HepG2 (cell line): ENCODE results near the gene HS6ST1. TPM values are rescaled to one million over a fixed set of nuclear protein-coding genes. Genes with fewer than 3 reads are reported as not detected.

Experiments used
- ATAC-seq: fragments of 200-7000 bp; cut with Tn5 transposase; 3 replicates; pipeline ENCODE4 v1.9.1; 2020; ENCODE audit warnings: mild to moderate bottlenecking, moderate library complexity
- BruUV-seq: library from RNA; stranded (reverse); fragments of 400-500 nt; replicated peaks from 2 replicates; lab custom pipeline; 2021; lab: Mats Ljungman, UMichigan
- CTCF ChIA-PET: fragments of 300-600 bp; formaldehyde crosslinking; extraction: SDS; loops from one replicate; lab custom pipeline; 2021; ENCODE audit warnings: low total read pairs, inconsistent platforms, low intra/inter-chr PET ratio; lab: Yijun Ruan, JAX
- POLR2A ChIA-PET: fragments of 350-600 bp; sonication (Branson Sonifier 250); formaldehyde crosslinking; loops from one replicate; lab custom pipeline; 2020; ENCODE audit warnings: antibody characterized with exemption, inconsistent platforms; lab: Yijun Ruan, JAX
- DNase-seq: peaks from one replicate; pipeline ENCODE4 v3.0.0-alpha.2; 2015; ENCODE audit warnings: low spot score
- FAIRE-seq: peaks from 3 replicates; lab custom pipeline; 2011; peaks lifted over from hg19 to GRCh38; lab: Jason Lieb, UNC
- H2AFZ ChIP-seq: one replicate; pipeline ENCODE4 v1.6.1; 2011; ENCODE audit warnings: low read length, inconsistent platforms
- H3K27ac ChIP-seq: fragments of 300-600 bp; 3 replicates; pipeline ENCODE4 v1.8.0; 2011; ENCODE audit warnings: mixed run types, mild to moderate bottlenecking, mixed read lengths, low read length, inconsistent platforms; ENCODE audit not compliant: insufficient read depth; ENCODE audit errors: extremely low read length
- H3K27me3 ChIP-seq, 2 experiments: fragments of 200-600 bp in 1 of 2; 2 replicates in 1 of 2; 3 replicates in 1 of 2; pipeline versions ENCODE4 v1.6.0 to v1.8.0; 2011; ENCODE audit warnings: low read length in 2 of 2, mild to moderate bottlenecking in 2 of 2, moderate library complexity in 2 of 2, inconsistent platforms in 1 of 2; ENCODE audit not compliant: insufficient read depth in 2 of 2, control insufficient read depth in 1 of 2
- H3K36me3 ChIP-seq, 2 experiments: fragments of 200-600 bp in 1 of 2; replicated peaks in 1 of 2; 2 replicates in 1 of 2; 3 replicates in 1 of 2; pipeline versions ENCODE4 v1.5.1 to v1.8.0; 2011; ENCODE audit warnings: low read length in 2 of 2, inconsistent platforms in 1 of 2; ENCODE audit not compliant: insufficient read depth in 2 of 2, control insufficient read depth in 1 of 2
- H3K4me1 ChIP-seq: 2 replicates; pipeline ENCODE4 v1.5.1; 2012; ENCODE audit warnings: low read length, inconsistent platforms; ENCODE audit not compliant: insufficient read depth
- H3K4me2 ChIP-seq: 2 replicates; pipeline ENCODE4 v1.6.0; 2011; ENCODE audit warnings: low read depth, low read length, inconsistent platforms
- H3K4me3 ChIP-seq, 3 experiments: fragments of 200-600 bp in 1 of 3; sonication (generic), shearing (Covaris generic) in 1 of 3; replicated peaks in 1 of 3; 2 replicates each; pipeline ENCODE4 v1.5.1; 2011 to 2016; ENCODE audit warnings: low read length in 3 of 3, inconsistent platforms in 2 of 3, low read depth in 2 of 3, mild to moderate bottlenecking in 2 of 3, control low read depth in 1 of 3, mixed read lengths in 1 of 3; ENCODE audit not compliant: insufficient read depth in 1 of 3
- H3K79me2 ChIP-seq: one replicate; pipeline ENCODE4 v1.6.1; 2011; ENCODE audit warnings: low read length, inconsistent platforms; ENCODE audit not compliant: insufficient read depth
- H3K9ac ChIP-seq: 2 replicates; pipeline ENCODE4 v1.6.0; 2011; ENCODE audit warnings: mild to moderate bottlenecking, low read depth, low read length, inconsistent platforms; ENCODE audit not compliant: insufficient read depth
- H3K9me3 ChIP-seq: 2 replicates; pipeline ENCODE4 v1.5.1; 2012; ENCODE audit warnings: mild to moderate bottlenecking, low read length
- H4K20me1 ChIP-seq: 2 replicates; pipeline ENCODE4 v1.6.0; 2011; ENCODE audit warnings: inconsistent platforms, mild to moderate bottlenecking, low read length, moderate library complexity; ENCODE audit not compliant: insufficient read depth
- AGO2 ChIP-seq: fragments of 200-400 bp; formaldehyde crosslinking; optimal IDR thresholded peaks from 2 replicates; pipeline ENCODE3; 2017; ENCODE audit warnings: mild to moderate bottlenecking, low read depth, low read length, moderate library complexity
- DR1 ChIP-seq: sonication (generic); formaldehyde crosslinking; IDR thresholded peaks from 2 replicates; pipeline ENCODE4 v1.8.0; 2021; ENCODE audit warnings: mild to moderate bottlenecking, missing genetic modification reagents, inconsistent platforms
- LRRFIP1 ChIP-seq: sonication (generic); formaldehyde crosslinking; conservative IDR thresholded peaks from 2 replicates; pipeline ENCODE4 v1.4.0; 2020; ENCODE audit warnings: missing genetic modification reagents
- MEIS1 ChIP-seq: sonication (generic); formaldehyde crosslinking; IDR thresholded peaks from 2 replicates; pipeline ENCODE4 v1.9.0; 2021; ENCODE audit warnings: mild to moderate bottlenecking, missing genetic modification reagents, moderate library complexity, borderline replicate concordance
- MXD4 ChIP-seq: IDR thresholded peaks from 2 replicates; pipeline ENCODE4 v1.6.1; 2016; ENCODE audit warnings: mild to moderate bottlenecking, missing biosample characterization, missing genetic modification reagents
- NPAS2 ChIP-seq: sonication (generic); formaldehyde crosslinking; IDR thresholded peaks from 2 replicates; pipeline ENCODE4 v1.8.0; 2022; ENCODE audit warnings: mild to moderate bottlenecking, missing genetic modification reagents, borderline replicate concordance
- ZBTB20 ChIP-seq: sonication (generic); formaldehyde crosslinking; IDR thresholded peaks from 2 replicates; pipeline ENCODE4 v1.8.1; 2023; ENCODE audit warnings: missing genetic modification reagents, low read depth, mild to moderate bottlenecking, borderline replicate concordance
- WGBS: methylation state at CpG from one replicate; pipeline ENCODE4 v1.1.6; 2017; ENCODE audit warnings: low lambda C conversion rate; 5-methylcytosine and 5-hydroxymethylcytosine counted together
- in situ Hi-C: cut with HindIII; loops from 2 replicates; pipeline ENCODE4 v1.10.0; 2017; ENCODE audit warnings: low pct_unique_long_range_greater_than_20kb; ENCODE audit not compliant: extremely low pct_ligation_motif_present
- intact Hi-C: fragments of 100-400 bp; cut with micrococcal nuclease; formaldehyde crosslinking; loops from one replicate; pipeline ENCODE4 v1.10.0; 2022; ENCODE audit not compliant: unreplicated experiment
- polyA plus RNA-seq, 8 experiments: library from polyadenylated mRNA; depleted of rRNA in 3 of 8; stranded (reverse) in 7 of 8; unstranded in 1 of 8; fragments of >200 nt; fragmentation: Illumina TruSeq in 4 of 8; extraction: Trizol in 4 of 8; gene quantifications; 2 replicates each; pipeline versions ENCODE4 v1.2.1 to v1.2.3, GENCODE V29; 2011 to 2016; ENCODE audit warnings: low read depth in 4 of 8, missing spikeins in 1 of 8, mixed read lengths in 1 of 8; ENCODE audit not compliant: insufficient read depth in 1 of 8
- total RNA-seq, 5 experiments: library from RNA; depleted of rRNA; stranded (reverse); fragments of >200 nt; fragmentation: Illumina TruSeq; extraction: Trizol; gene quantifications; 2 replicates each; pipeline ENCODE4 v1.2.3, GENCODE V29; 2016; ENCODE audit warnings: low read depth in 1 of 5
- TF ChIP-seq, protein P1 (sequence below): IDR thresholded peaks from 2 replicates; pipeline ENCODE4 v1.6.1; 2016; ENCODE audit warnings: mild to moderate bottlenecking

Gene HS6ST1
- total and polyA plus RNA-seq, 2 of the 13 experiments (the other 11 are each of a cell fraction or from before 2014, with no cell fraction given), result 34.5 to 84.6 TPM

- FAIRE-seq, result no peak
- BruUV-seq, result no TSS peak
- Histone ChIP-seq H3K36me3 (no peaks in the 10 kb centered on the region), H3K79me2 (no peaks in the 10 kb centered on the region), H2AFZ (no peak overlapping the region), H3K4me1 (peaks cover 3% of the 10 kb centered on the region), H4K20me1 (no peaks in the 10 kb centered on the region), H3K27me3 (peaks cover 9 to 12% of the 10 kb centered on the region in 2 experiments; a peak in 4 of 5 replicates), H3K9me3 (no peaks in the 10 kb centered on the region), H3K27ac (no peak overlapping the region), H3K4me2 (no peak overlapping the region), H3K4me3 (no peak overlapping the region), H3K9ac (no peak overlapping the region)
- ChIA-PET CTCF (no interaction called here), POLR2A (no interaction called here)
- TF ChIP-seq AGO2, result peak; percentile 32
- no peak for TF ChIP-seq ZBTB20 (CRISPR knock-in tag)
- ATAC-seq, result no peak
- no peak for DNase-seq
- 100% methylated on average over 1 of the region's 8 CpGs for WGBS
- in situ Hi-C loops (no loop called here), intact Hi-C loops (no loop called here)
Measured at GRCh38 chr2:128364441-128364911, 45.8 kb upstream of the HS6ST1 start.

DNA sequence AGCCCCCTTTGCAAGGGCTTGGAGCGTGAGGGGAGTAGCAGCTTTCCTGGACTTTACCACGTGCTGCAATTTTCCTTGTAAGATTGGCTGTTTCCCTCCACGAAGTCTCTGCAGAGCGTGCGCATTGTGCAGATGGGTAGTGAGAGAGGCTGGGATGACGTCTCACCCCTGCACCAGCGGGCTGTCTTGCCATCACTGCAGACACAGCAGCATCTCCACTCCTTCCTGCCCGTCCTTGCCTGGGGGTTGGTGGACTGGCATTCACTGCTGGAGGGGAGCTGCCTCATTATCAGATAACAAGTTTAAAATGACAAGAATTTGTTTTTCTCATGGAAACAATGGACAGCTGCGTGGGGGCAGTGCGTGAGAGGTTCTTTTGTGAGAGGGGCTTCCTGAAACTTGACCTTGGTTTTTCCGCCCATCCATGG is 45.3 kb upstream of the HS6ST1 start:
- CTCF ChIA-PET, result no interaction called here
- ATAC-seq, result no peak

More for the DNA sequence above, 45.3 kb upstream of the HS6ST1 start:
- intact Hi-C loops (no loop called here), in situ Hi-C loops (no loop called here)
- Histone ChIP-seq H2AFZ (no peak overlapping the region), H3K4me1 (no peaks in the 10 kb centered on the region), H3K9ac (no peak overlapping the region), H3K27ac (no peak overlapping the region), H3K36me3 (no peaks in the 10 kb centered on the region), H3K27me3 (peaks cover 7 to 10% of the 10 kb centered on the region in 2 experiments; a peak in 4 of 5 replicates), H4K20me1 (no peaks in the 10 kb centered on the region), H3K4me3 (no peak overlapping the region), H3K9me3 (no peaks in the 10 kb centered on the region), H3K4me2 (no peak overlapping the region), H3K79me2 (no peaks in the 10 kb centered on the region)
- WGBS, result 78% methylated on average over 11 of the region's 11 CpGs
- no peak for TF ChIP-seq NPAS2 (CRISPR knock-in tag)
- TF ChIP-seq MXD4 (CRISPR knock-in tag), result no peak
- TF ChIP-seq DR1 (CRISPR knock-in tag), result no peak
- no peak for TF ChIP-seq LRRFIP1 (CRISPR knock-in tag)
- TF ChIP-seq MEIS1 (CRISPR knock-in tag), result no peak
- TF ChIP-seq, protein P1, sequence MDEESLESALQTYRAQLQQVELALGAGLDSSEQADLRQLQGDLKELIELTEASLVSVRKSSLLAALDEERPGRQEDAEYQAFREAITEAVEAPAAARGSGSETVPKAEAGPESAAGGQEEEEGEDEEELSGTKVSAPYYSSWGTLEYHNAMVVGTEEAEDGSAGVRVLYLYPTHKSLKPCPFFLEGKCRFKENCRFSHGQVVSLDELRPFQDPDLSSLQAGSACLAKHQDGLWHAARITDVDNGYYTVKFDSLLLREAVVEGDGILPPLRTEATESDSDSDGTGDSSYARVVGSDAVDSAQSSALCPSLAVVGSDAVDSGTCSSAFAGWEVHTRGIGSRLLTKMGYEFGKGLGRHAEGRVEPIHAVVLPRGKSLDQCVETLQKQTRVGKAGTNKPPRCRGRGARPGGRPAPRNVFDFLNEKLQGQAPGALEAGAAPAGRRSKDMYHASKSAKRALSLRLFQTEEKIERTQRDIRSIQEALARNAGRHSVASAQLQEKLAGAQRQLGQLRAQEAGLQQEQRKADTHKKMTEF (CRISPR knock-in tag), result no peak
- DNase-seq, result no peak
- POLR2A ChIA-PET, result no interaction called here
- no peak for FAIRE-seq
- no TSS peak for BruUV-seq
